Astrocyte of the spinal cord (primary cell): ENCODE data around the gene PACSIN1.

Source experiments
- DNase-seq: peaks from one replicate; pipeline ENCODE4 v3.0.0; 2011; ENCODE audit warnings: low read depth, low spot score
- H3K4me3 ChIP-seq: 2 replicates; pipeline ENCODE4 v1.5.1; 2011; ENCODE audit warnings: low read depth, mild to moderate bottlenecking, low read length, moderate library complexity
- CTCF ChIP-seq: IDR thresholded peaks from 2 replicates; pipeline ENCODE4 v1.5.1; 2012; ENCODE audit warnings: low read depth, mild to moderate bottlenecking, low read length, inconsistent platforms
- in situ Hi-C: cut with HindIII; loops from 2 replicates; pipeline ENCODE4 v1.10.0; 2017; ENCODE audit warnings: low sequenced_read_pairs

The PACSIN1 gene

GRCh38 chr6:34536251-34536958 is 70.5 kb downstream of the PACSIN1 start:
- no peak for TF ChIP-seq CTCF
- no peak for DNase-seq
- no peak overlapping the region for H3K4me3 ChIP-seq
- in situ Hi-C loops = no loop called here

- no peak for TF ChIP-seq CTCF
- no peak for DNase-seq
- H3K4me3 ChIP-seq = no peak overlapping the region
- in situ Hi-C loops = no loop called here
Measured at GRCh38 chr6:34536959-34537848, 71.3 kb downstream of the PACSIN1 start.

- TF ChIP-seq CTCF = no peak
- in situ Hi-C loops = no loop called here
- H3K4me3 ChIP-seq = no peak overlapping the region
- no peak for DNase-seq
Measured at GRCh38 chr6:34537922-34538550, 72.2 kb downstream of the PACSIN1 start.

- no peak for DNase-seq
- TF ChIP-seq CTCF = no peak
- in situ Hi-C loops = no loop called here
- no peak overlapping the region for H3K4me3 ChIP-seq
Measured at GRCh38 chr6:34538581-34538980, 72.7 kb downstream of the PACSIN1 start.

- DNase-seq = no peak
- in situ Hi-C loops = no loop called here
- no peak for TF ChIP-seq CTCF
- no peak overlapping the region for H3K4me3 ChIP-seq
Measured at GRCh38 chr6:34539181-34539580, 73.3 kb downstream of the PACSIN1 start.

GRCh38 chr6:34540222-34540621 is 74.3 kb downstream of the PACSIN1 start:
- in situ Hi-C loops = no loop called here
- no peak for DNase-seq
- no peak for TF ChIP-seq CTCF
- H3K4me3 ChIP-seq = no peak overlapping the region
